ENCODE measurements around the gene GPN2. TPM values are rescaled to one million over a fixed set of nuclear protein-coding genes. Genes with fewer than 3 reads are reported as not detected.

The GPN2 gene
- total and polyA plus RNA-seq, 2 donors (not counting 3 experiments of a cell fraction or from before 2014, with no cell fraction given) = 21.9 to 37.4 TPM

- BruUV-seq (replicated peaks) = TSS peak; percentile 84
- Histone ChIP-seq H3K9ac (replicated peaks; ENCODE audit: extremely low read depth, insufficient read depth, low read length) (peak within 1 kb of the TSS; percentile 99), H3K9me3 (replicated peaks; ENCODE audit: control insufficient read depth, insufficient read depth, low read length) (no peaks in the 10 kb centered on the region), H4K20me1 (replicated peaks; ENCODE audit: control insufficient read depth, extremely low read depth, insufficient read depth, low read length) (no peaks in the 10 kb centered on the region), H2AFZ (ENCODE audit: low read depth, low read length) (peak within 1 kb of the TSS; percentile 65), H3K9me1 (replicated peaks; ENCODE audit: control insufficient read depth, extremely low read depth, insufficient read depth, low read length) (no peaks in the 10 kb centered on the region), H3K79me2 (ENCODE audit: control insufficient read depth, insufficient read depth, low read length) (peaks cover 19% of the 10 kb centered on the region), H3K4me1 (ENCODE audit: control insufficient read depth, extremely low read depth, insufficient read depth, low read length) (peaks cover 12% of the 10 kb centered on the region), H3K36me3 (ENCODE audit: control insufficient read depth in 2 of 2, extremely low read depth in 1 of 2, insufficient read depth in 2 of 2, low read length in 2 of 2) (peaks cover 0 to 6% of the 10 kb centered on the region in 2 experiments), H3K27ac (ENCODE audit: insufficient read depth, low read depth, low read length) (peak within 1 kb of the TSS; percentile 60), H3K4me2 (ENCODE audit: insufficient read depth, low read length) (peak within 1 kb of the TSS; percentile 93), H3K4me3 (replicated peaks in 1 of 3; ENCODE audit: insufficient read depth in 1 of 3, low read depth in 1 of 3, low read length in 3 of 3) (peak within 1 kb of the TSS; percentile 54 to 89 (median 71)), H3K27me3 (ENCODE audit: control insufficient read depth in 2 of 2, insufficient read depth in 2 of 2, low read length in 2 of 2) (no peaks in the 10 kb centered on the region)
- dilution Hi-C loops (cut with MboI; ENCODE audit: extremely low pct_ligation_motif_present, low sequenced_read_pairs) (no loop called here), intact Hi-C loops (cut with micrococcal nuclease) (loop anchor here (1.0 kb wide), 1 partner anchor 21 kb away; the partner anchor contains the start of gene NUDC)
- POLR2A ChIA-PET = interaction anchor here (0.6 to 2.9 kb wide), 5 partner anchors 10 to 62 kb away, joined by 3 to 17 read pairs (median 3); partner anchors contain the start of gene GPN2
- peak; percentile 90 for DNase-seq (ENCODE audit: low read depth, low spot score)
- CTCF ChIA-PET = interaction anchor here (1.1 to 1.7 kb wide), 6 partner anchors 10 to 35 kb away, joined by 3 to 9 read pairs (median 4); partner anchors contain the start of genes GPN2 and NUDC
- peak; percentile 100 for FAIRE-seq
- TF ChIP-seq POLR2A (IDR thresholded peaks at IDR 0.05; ENCODE audit: low read depth, low read length) (peak; percentile 95), CTCF (IDR thresholded peaks at IDR 0.05; ENCODE audit: extremely low read depth in 1 of 2, insufficient read depth in 1 of 2, low read depth in 1 of 2, low read length in 2 of 2) (no peak), POLR2AphosphoS5 (IDR thresholded peaks at IDR 0.05; ENCODE audit: insufficient read depth, low read depth, low read length) (peak; percentile 94), FOS (IDR thresholded peaks at IDR 0.05; ENCODE audit: borderline replicate concordance, insufficient read depth, low read length) (no peak), GATA2 (IDR thresholded peaks at IDR 0.05; ENCODE audit: insufficient read depth, insufficient read length, low read depth, low read length) (no peak), MAX (IDR thresholded peaks at IDR 0.05; ENCODE audit: insufficient read depth, insufficient read length) (peak; percentile 68), JUN (IDR thresholded peaks at IDR 0.05; ENCODE audit: borderline replicate concordance, insufficient read depth, insufficient read length, low read depth) (no peak), EZH2 (IDR thresholded peaks at IDR 0.05; ENCODE audit: borderline replicate concordance, low read depth, low read length, severe bottlenecking) (no peak), MYC (IDR thresholded peaks at IDR 0.05; ENCODE audit: low read depth, low read length) (peak; percentile 33)
These were observed 10.1 kb upstream of the GPN2 start, which contains the start of gene GPATCH3 for GRCh38 chr1:26900001-26900814. Gene GPATCH3 (minus strand): TSS chr1:26900467. CDS start chr1:26900442, 25 bp downstream.

Data from endothelial cell of umbilical vein (primary cell).